BLaER1 treated with 17β-estradiol and CSF1 and Interleukin-3, amounts not matched to agents 10 nM and 100 nM (cell line): ENCODE data around the gene CST3.

ENCODE experiments used
- H3K27ac ChIP-seq, 11 experiments: shearing (Covaris generic); formaldehyde crosslinking; 2 replicates each; pipeline ENCODE4 v1.8.1; 2022
- H3K27me3 ChIP-seq, 11 experiments: shearing (Covaris generic); formaldehyde crosslinking; 2 replicates each; pipeline ENCODE4 v1.8.1; 2022
- H3K36me3 ChIP-seq, 11 experiments: shearing (Covaris generic); formaldehyde crosslinking; 2 replicates each; pipeline ENCODE4 v1.8.1; 2022
- H3K4me1 ChIP-seq, 10 experiments: shearing (Covaris generic); formaldehyde crosslinking; 2 replicates each; pipeline ENCODE4 v1.8.1; 2022
- H3K4me2 ChIP-seq, 11 experiments: shearing (Covaris generic); formaldehyde crosslinking; 2 replicates each; pipeline ENCODE4 v1.8.1; 2022
- H3K4me3 ChIP-seq, 10 experiments: shearing (Covaris generic); formaldehyde crosslinking; 2 replicates each; pipeline ENCODE4 v1.8.1; 2022
- H3K9ac ChIP-seq, 11 experiments: shearing (Covaris generic); formaldehyde crosslinking; 2 replicates each; pipeline ENCODE4 v1.8.1; 2022
- H3K9me3 ChIP-seq, 11 experiments: shearing (Covaris generic); formaldehyde crosslinking; replicated peaks in 1 of 11; 2 replicates each; pipeline ENCODE4 v1.8.1; 2022
- H4K20me1 ChIP-seq, 11 experiments: shearing (Covaris generic); formaldehyde crosslinking; 2 replicates each; pipeline ENCODE4 v1.8.1; 2022
- Cebpa-rat ChIP-seq, 11 experiments: shearing (Covaris generic); IDR thresholded peaks; 2 replicates each; pipeline ENCODE4 v1.8.1; 2022

The CST3 gene

GRCh38 chr20:23608251-23608846 lies 29.4 kb downstream of the CST3 start:
- H3K36me3 ChIP-seq = no peaks in the 10 kb centered on the region
- H3K9ac ChIP-seq = no peak overlapping the region
- no peak overlapping the region for H3K27ac ChIP-seq
- H4K20me1 ChIP-seq = no peaks in the 10 kb centered on the region
- peaks cover 6 to 34% (median 25%) of the 10 kb centered on the region in 10 experiments for H3K4me1 ChIP-seq
- 0 out of 22 replicates have a peak, but pooled peaks cover 0 to 2% (median 0%) of the 10 kb centered on the region in 11 experiments for H3K9me3 ChIP-seq
- no peak overlapping the region for H3K4me3 ChIP-seq
- H3K27me3 ChIP-seq = no peaks in the 10 kb centered on the region
- no peak overlapping the region for H3K4me2 ChIP-seq
- no peak for TF ChIP-seq Cebpa-rat (IDR thresholded peaks at IDR 0.05)

DNA sequence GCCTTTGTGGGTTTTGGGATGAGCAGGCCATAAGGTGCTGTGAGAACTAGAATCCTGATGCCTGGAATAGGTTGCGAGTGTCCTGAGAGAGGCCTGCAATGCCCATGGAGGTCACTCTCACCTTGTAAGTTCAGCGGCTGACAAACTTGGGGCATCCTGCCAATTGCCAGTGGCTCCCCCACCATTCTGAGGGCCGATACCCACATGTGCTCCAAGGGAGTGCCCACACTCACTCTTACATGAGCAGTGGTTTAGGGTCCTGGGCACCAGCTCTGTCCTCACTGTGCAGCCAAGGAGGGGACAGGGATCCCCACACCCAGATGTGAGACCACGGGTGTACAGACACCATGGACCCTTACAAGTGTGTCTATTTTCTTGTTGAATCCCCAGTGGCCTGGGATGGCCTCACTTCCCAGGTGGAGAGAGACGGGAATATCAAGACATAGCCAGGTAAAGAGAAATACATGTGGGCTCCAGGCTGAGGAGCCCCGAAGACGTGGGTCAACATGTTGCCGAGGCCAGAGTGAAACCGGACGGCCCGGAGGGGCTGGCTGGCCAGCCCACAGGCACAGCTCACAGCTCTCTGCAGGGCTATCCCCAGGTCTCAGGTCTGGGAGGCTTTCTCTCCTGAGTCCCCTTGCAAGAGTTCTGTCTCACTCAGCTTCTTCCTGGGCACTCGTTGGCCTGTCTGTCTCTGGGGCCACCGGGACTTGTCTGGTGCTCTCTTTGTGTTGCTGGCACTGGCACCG lies 30.1 kb downstream of the CST3 start:
- Histone ChIP-seq H3K4me3 (no peak overlapping the region), H4K20me1 (no peaks in the 10 kb centered on the region), H3K27ac (no peak overlapping the region), H3K27me3 (no peaks in the 10 kb centered on the region), H3K36me3 (no peaks in the 10 kb centered on the region), H3K9me3 (0 out of 22 replicates have a peak, but pooled peaks cover 0 to 8% (median 0%) of the 10 kb centered on the region in 11 experiments), H3K4me1 (peaks cover 11 to 40% (median 32%) of the 10 kb centered on the region in 10 experiments), H3K9ac (peak overlapping the region in 1 of 11 experiments; percentile 32; a peak in 1 of 22 replicates), H3K4me2 (peak overlapping the region in 9 of 11 experiments; percentile 37 to 70 (median 57); a peak in 16 of 22 replicates)
- no peak for TF ChIP-seq Cebpa-rat (IDR thresholded peaks at IDR 0.05)

GRCh38 chr20:23606652-23607049 lies 31.1 kb downstream of the CST3 start:
- Histone ChIP-seq H3K4me1 (peaks cover 18 to 48% (median 40%) of the 10 kb centered on the region in 10 experiments), H3K27me3 (no peaks in the 10 kb centered on the region), H3K36me3 (no peaks in the 10 kb centered on the region), H3K9me3 (0 out of 22 replicates have a peak, but pooled peaks cover 0 to 8% (median 0%) of the 10 kb centered on the region in 11 experiments), H3K27ac (no peak overlapping the region), H3K4me2 (peak overlapping the region; percentile 5 to 70 (median 51); a peak in 20 of 22 replicates), H4K20me1 (no peaks in the 10 kb centered on the region), H3K4me3 (no peak overlapping the region), H3K9ac (no peak overlapping the region)
- no peak for TF ChIP-seq Cebpa-rat (IDR thresholded peaks at IDR 0.05)

DNA sequence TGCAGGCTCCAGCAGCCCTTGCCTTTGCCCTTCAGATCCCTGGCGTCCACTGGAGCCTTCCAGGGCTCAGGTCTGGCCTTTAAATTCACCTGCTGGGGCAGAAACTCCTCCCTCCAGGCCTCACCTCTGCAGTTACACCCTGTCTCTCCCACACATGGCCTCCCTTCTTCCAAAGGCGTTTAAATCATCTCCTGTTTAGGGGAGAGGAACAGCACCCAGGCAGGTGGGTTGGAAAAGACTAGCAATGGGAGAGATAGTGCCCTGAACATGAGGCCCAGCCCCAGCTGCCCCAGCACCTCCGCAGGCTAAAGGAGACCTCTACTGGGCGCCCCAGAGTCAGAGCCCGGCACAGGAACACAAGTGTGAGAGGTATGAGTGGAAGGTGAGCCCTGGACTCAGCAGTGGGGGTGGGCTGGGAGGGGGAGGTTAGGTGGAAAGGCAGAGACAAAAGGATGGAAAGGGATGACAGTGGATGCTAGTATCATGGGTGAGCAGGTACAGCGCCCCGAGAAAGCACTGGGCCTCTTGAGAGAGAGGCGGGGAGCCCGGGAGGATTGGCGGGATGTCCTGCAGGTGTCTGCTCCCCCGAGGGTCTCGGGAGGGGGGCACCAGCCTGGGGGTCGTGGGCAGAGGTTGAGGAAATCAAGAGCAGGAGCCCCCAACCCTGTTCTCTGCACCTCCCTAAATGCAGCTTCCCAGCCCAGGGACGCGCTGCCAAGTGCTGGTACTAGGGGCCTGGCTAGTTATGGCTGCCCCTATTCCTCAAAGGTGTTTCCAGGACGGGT lies 31.7 kb downstream of the CST3 start, which contains the start of gene CST9:
TSS of gene CST9 (minus strand) at position 51 of the 785 bp plus-strand sequence. CDS start 53 bp downstream, outside the sequence.
- Histone ChIP-seq H4K20me1 (no peaks in the 10 kb centered on the region), H3K27me3 (no peaks in the 10 kb centered on the region), H3K36me3 (no peaks in the 10 kb centered on the region), H3K4me3 (no peak within 1 kb of the TSS), H3K9ac (no peak within 1 kb of the TSS), H3K4me1 (peaks cover 18 to 48% (median 40%) of the 10 kb centered on the region in 10 experiments), H3K27ac (no peak within 1 kb of the TSS), H3K9me3 (0 out of 22 replicates have a peak, but pooled peaks cover 0 to 8% (median 0%) of the 10 kb centered on the region in 11 experiments), H3K4me2 (peak within 1 kb of the TSS; percentile 5 to 70 (median 51); a peak in 20 of 22 replicates)
- no peak for TF ChIP-seq Cebpa-rat (IDR thresholded peaks at IDR 0.05)

DNA sequence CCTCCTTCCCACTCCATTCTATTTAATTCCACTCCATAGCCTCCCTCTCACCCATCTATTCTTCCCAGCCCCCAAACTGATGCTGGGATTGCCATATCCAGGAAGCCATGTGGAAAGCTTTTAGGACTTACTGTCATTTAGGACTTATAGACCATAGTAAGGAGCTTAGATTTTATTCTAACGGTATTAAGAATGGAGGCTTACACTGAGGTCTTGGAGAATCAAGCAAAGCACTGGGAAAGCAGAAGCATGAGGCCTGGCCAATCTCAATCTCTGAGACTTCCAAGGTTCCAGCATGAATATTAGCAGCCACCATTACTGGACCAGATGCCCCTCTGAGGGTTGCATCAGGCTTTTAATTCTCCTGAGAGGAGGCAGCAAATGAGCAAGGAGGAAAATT lies 33.4 kb downstream of the CST3 start:
- no peak overlapping the region for H3K27ac ChIP-seq
- no peaks in the 10 kb centered on the region for H3K27me3 ChIP-seq
- H3K4me1 ChIP-seq = peaks cover 18 to 48% (median 40%) of the 10 kb centered on the region in 10 experiments
- no peaks in the 10 kb centered on the region for H4K20me1 ChIP-seq
- no peak overlapping the region for H3K9ac ChIP-seq
- H3K4me2 ChIP-seq = peak overlapping the region in 6 of 11 experiments; percentile 34 to 68 (median 51); a peak in 11 of 22 replicates
- no peak overlapping the region for H3K4me3 ChIP-seq
- TF ChIP-seq Cebpa-rat (IDR thresholded peaks at IDR 0.05) = no peak
- H3K9me3 ChIP-seq = 0 out of 22 replicates have a peak, but pooled peaks cover 0 to 8% (median 0%) of the 10 kb centered on the region in 11 experiments
- no peaks in the 10 kb centered on the region for H3K36me3 ChIP-seq

DNA sequence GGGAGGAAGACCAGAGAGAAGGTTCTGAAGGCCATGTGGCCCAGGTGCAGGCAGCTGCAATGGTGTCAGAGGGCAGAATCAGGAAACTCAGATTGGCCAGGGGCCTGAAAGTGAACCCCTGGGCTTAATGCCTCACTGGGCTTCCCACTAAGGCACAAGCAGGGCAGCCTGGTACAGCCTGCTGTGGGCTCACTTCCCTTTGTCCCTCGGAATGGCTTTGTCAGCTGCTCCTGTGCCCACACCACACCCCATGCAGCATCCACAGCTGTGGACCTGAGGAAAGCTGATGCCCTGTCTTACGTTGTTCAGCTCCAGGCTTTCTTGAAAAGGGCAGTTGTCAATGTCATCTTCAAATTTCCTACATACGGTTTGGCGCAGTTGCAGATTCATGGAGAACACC lies 34.4 kb downstream of the CST3 start:
- Histone ChIP-seq H3K4me2 (peak overlapping the region; percentile 34 to 71 (median 54)), H4K20me1 (no peaks in the 10 kb centered on the region), H3K4me3 (no peak overlapping the region), H3K27ac (peak overlapping the region in 2 of 11 experiments; percentile 15 to 57; a peak in 4 of 22 replicates), H3K9me3 (0 out of 22 replicates have a peak, but pooled peaks cover 0 to 8% (median 0%) of the 10 kb centered on the region in 11 experiments), H3K9ac (no peak overlapping the region), H3K27me3 (no peaks in the 10 kb centered on the region), H3K4me1 (peaks cover 18 to 47% (median 39%) of the 10 kb centered on the region in 10 experiments), H3K36me3 (no peaks in the 10 kb centered on the region)
- TF ChIP-seq Cebpa-rat (IDR thresholded peaks at IDR 0.05) = no peak

DNA sequence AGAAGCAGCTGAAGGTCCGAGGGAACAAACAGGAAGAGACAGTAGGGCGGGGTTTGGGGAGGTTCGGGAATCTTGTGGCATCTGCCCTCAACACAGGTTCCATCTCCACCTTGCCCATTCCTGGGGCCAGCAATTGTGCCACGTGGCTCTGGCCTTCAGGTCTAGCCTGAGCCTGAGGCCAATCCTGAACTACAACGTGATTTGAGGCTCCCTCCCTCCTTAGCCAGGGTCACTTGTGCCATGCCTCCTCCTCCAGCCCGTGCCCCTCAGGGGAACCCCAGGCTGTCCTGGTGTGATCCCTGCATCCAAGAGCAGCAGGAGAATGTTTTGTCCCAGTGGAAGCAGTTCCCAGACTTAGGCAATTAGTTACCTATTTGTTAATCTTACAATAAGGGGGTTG lies 35.1 kb downstream of the CST3 start:
- H3K36me3 ChIP-seq = no peaks in the 10 kb centered on the region
- H3K9ac ChIP-seq = no peak overlapping the region
- no peak for TF ChIP-seq Cebpa-rat (IDR thresholded peaks at IDR 0.05)
- peak overlapping the region; percentile 34 to 71 (median 54) for H3K4me2 ChIP-seq
- H3K9me3 ChIP-seq = 0 out of 22 replicates have a peak, but pooled peaks cover 0 to 8% (median 0%) of the 10 kb centered on the region in 11 experiments
- no peaks in the 10 kb centered on the region for H4K20me1 ChIP-seq
- H3K4me1 ChIP-seq = peaks cover 18 to 42% (median 38%) of the 10 kb centered on the region in 10 experiments
- H3K4me3 ChIP-seq = no peak overlapping the region
- H3K27me3 ChIP-seq = no peaks in the 10 kb centered on the region
- H3K27ac ChIP-seq = peak overlapping the region in 4 of 11 experiments; percentile 15 to 57 (median 42); a peak in 7 of 22 replicates

DNA sequence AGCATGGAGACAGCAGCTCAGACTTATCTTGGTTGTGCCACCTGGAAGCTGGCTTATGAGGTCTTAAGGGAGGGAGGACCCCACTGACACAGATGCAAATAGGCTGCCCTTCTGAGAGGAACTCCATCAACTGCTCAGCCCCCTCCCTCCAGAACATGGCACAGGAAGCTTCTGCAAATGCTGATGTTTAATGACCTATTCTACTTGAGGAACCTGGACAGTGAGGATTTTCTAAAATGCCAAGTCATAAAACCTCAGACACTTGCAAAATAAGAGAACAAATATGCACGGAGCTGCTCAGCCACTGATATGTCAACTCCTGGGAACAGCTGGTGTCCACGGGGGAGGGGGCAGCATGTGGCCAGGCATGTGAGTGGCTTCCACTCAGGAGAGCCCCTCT lies 35.5 kb downstream of the CST3 start:
- peak overlapping the region; percentile 34 to 71 (median 54); a peak in 20 of 22 replicates for H3K4me2 ChIP-seq

More for the DNA sequence above, 35.5 kb downstream of the CST3 start:
- H3K4me1 ChIP-seq = peaks cover 18 to 37% (median 34%) of the 10 kb centered on the region in 10 experiments
- 0 out of 22 replicates have a peak, but pooled peaks cover 0 to 8% (median 0%) of the 10 kb centered on the region in 11 experiments for H3K9me3 ChIP-seq
- H3K36me3 ChIP-seq = no peaks in the 10 kb centered on the region
- no peak overlapping the region for H3K9ac ChIP-seq
- no peak overlapping the region for H3K4me3 ChIP-seq
- TF ChIP-seq Cebpa-rat (IDR thresholded peaks at IDR 0.05) = no peak
- H3K27ac ChIP-seq = peak overlapping the region in 4 of 11 experiments; percentile 15 to 57 (median 42); a peak in 6 of 22 replicates
- no peaks in the 10 kb centered on the region for H4K20me1 ChIP-seq
- H3K27me3 ChIP-seq = no peaks in the 10 kb centered on the region
